GM23338 (cell line): ENCODE results near the gene TMEM94. TPM values are rescaled to one million over a fixed set of nuclear protein-coding genes. Genes with fewer than 3 reads are reported as not detected.
A peak's percentile ranks its signal among the peaks of the same experiment; 100 is the strongest.

Experiments used
- ATAC-seq: fragments of 200-7000 bp; cut with Tn5 transposase; 3 replicates; pipeline ENCODE4 v1.9.1; 2020
- DNase-seq: peaks from one replicate; pipeline ENCODE4 v3.0.0-alpha.2; 2015; ENCODE audit warnings: low spot score
- H2AFZ ChIP-seq: fragments of 200-600 bp; sonication (generic); 2 replicates; pipeline ENCODE4 v1.8.0; 2016; ENCODE audit warnings: antibody characterized with exemption, mild to moderate bottlenecking, moderate library complexity
- H3F3A ChIP-seq: fragments of 200-600 bp; sonication (generic); replicated peaks from 2 replicates; pipeline ENCODE4 v1.8.0; 2017; ENCODE audit warnings: antibody characterized with exemption, mixed run types, low read depth
- H3K27ac ChIP-seq: fragments of 200-600 bp; sonication (generic); 2 replicates; pipeline ENCODE4 v1.6.1; 2016; ENCODE audit warnings: low read depth
- H3K27me3 ChIP-seq: fragments of 200-600 bp; sonication (generic); 2 replicates; pipeline ENCODE4 v1.8.0; 2016; ENCODE audit warnings: mild to moderate bottlenecking, mixed run types, moderate library complexity; ENCODE audit not compliant: insufficient read depth
- H3K36me3 ChIP-seq: fragments of 200-600 bp; sonication (generic); 2 replicates; pipeline ENCODE4 v1.8.0; 2016; ENCODE audit warnings: mild to moderate bottlenecking; ENCODE audit not compliant: insufficient read depth
- H3K4me1 ChIP-seq: fragments of 200-600 bp; sonication (generic); 2 replicates; pipeline ENCODE4 v1.8.0; 2016; ENCODE audit warnings: mild to moderate bottlenecking, moderate library complexity; ENCODE audit not compliant: insufficient read depth
- H3K4me2 ChIP-seq: fragments of 200-600 bp; sonication (generic); 2 replicates; pipeline ENCODE4 v1.7.1; 2017; ENCODE audit warnings: mixed run types
- H3K4me3 ChIP-seq: fragments of 200-600 bp; sonication (generic); 2 replicates; pipeline ENCODE4 v1.6.1; 2016; ENCODE audit warnings: mixed run types
- H3K79me2 ChIP-seq: fragments of 200-600 bp; sonication (generic); replicated peaks from 2 replicates; pipeline ENCODE4 v1.8.0; 2017; ENCODE audit warnings: mild to moderate bottlenecking; ENCODE audit not compliant: insufficient read depth
- H3K9me2 ChIP-seq: fragments of 200-600 bp; sonication (generic); 2 replicates; pipeline ENCODE4 v1.8.0; 2017; ENCODE audit not compliant: insufficient read depth
- H4K20me1 ChIP-seq: fragments of 200-600 bp; sonication (generic); replicated peaks from 2 replicates; pipeline ENCODE4 v1.8.0; 2017; ENCODE audit warnings: mild to moderate bottlenecking; ENCODE audit not compliant: insufficient read depth
- H3K27ac Mint-ChIP-seq: 2 replicates; pipeline ENCODE4 v1.8.0; 2020; ENCODE audit warnings: inconsistent platforms, mild to moderate bottlenecking, moderate library complexity, mixed read lengths
- H3K27me3 Mint-ChIP-seq: 3 replicates; pipeline ENCODE4 v1.8.0; 2022; ENCODE audit warnings: low read depth, mild to moderate bottlenecking, moderate library complexity, mixed read lengths, inconsistent platforms; ENCODE audit not compliant: insufficient read depth, poor library complexity
- H3K36me3 Mint-ChIP-seq: 3 replicates; pipeline ENCODE4 v1.8.0; 2021; ENCODE audit warnings: low read depth, mild to moderate bottlenecking, inconsistent platforms, moderate library complexity, mixed read lengths
- H3K4me1 Mint-ChIP-seq: 3 replicates; pipeline ENCODE4 v1.8.0; 2020; ENCODE audit warnings: mild to moderate bottlenecking, inconsistent platforms, mixed read lengths
- H3K4me3 Mint-ChIP-seq: 3 replicates; pipeline ENCODE4 v1.8.0; 2021; ENCODE audit warnings: moderate library complexity, mild to moderate bottlenecking, inconsistent platforms, mixed read lengths
- H3K9me3 Mint-ChIP-seq: 3 replicates; pipeline ENCODE4 v1.8.0; 2020; ENCODE audit warnings: moderate library complexity, mild to moderate bottlenecking, inconsistent platforms, mixed read lengths
- ETS1 ChIP-seq: IDR thresholded peaks from 2 replicates; pipeline ENCODE4 v1.6.1; 2016; ENCODE audit warnings: antibody characterized with exemption
- EZH2phosphoT487 ChIP-seq: fragments of 200-600 bp; sonication (generic); IDR thresholded peaks from one replicate; pipeline ENCODE4 v1.8.1; 2018; ENCODE audit warnings: antibody characterized with exemption; ENCODE audit not compliant: unreplicated experiment
- REST ChIP-seq: IDR thresholded peaks from one replicate; pipeline ENCODE4 v1.6.1; 2018; ENCODE audit warnings: antibody characterized with exemption; ENCODE audit not compliant: unreplicated experiment
- STAT1 ChIP-seq: IDR thresholded peaks from one replicate; pipeline ENCODE4 v1.6.1; 2016; ENCODE audit warnings: antibody characterized with exemption; ENCODE audit not compliant: unreplicated experiment
- ZNF462 ChIP-seq: fragments of 250-450 bp; sonication (Bioruptor Pico); IDR thresholded peaks from 2 replicates; pipeline ENCODE4 v1.5.0; 2020; ENCODE audit warnings: mild to moderate bottlenecking, moderate library complexity
- polyA plus RNA-seq: library from polyadenylated mRNA; unstranded; fragments of >200 nt; fragmentation: Nextera tagmentation; extraction: Ambion mirVana; gene quantifications from 2 replicates; pipeline ENCODE4 v1.2.1, GENCODE V29; 2016
- total RNA-seq: library from RNA; depleted of rRNA; stranded (reverse); fragments of >200 nt; shearing (Covaris generic); gene quantifications from 2 replicates; pipeline ENCODE4 v1.2.3, GENCODE V29; 2014

The TMEM94 gene
- total and polyA plus RNA-seq, 2 experiments from 2014 or later = 24.0 to 66.0 TPM

GRCh38 chr17:75450270-75450669 is 6.2 kb upstream of the TMEM94 start:
- Histone ChIP-seq H3K4me1 (no peaks in the 10 kb centered on the region), H3K36me3 (no peaks in the 10 kb centered on the region), H3K4me3 (no peak overlapping the region), H2AFZ (peak overlapping the region; percentile 47; the same call in 1 of the 2 replicates), H3K79me2 (no peaks in the 10 kb centered on the region), H3F3A (no peaks in the 10 kb centered on the region), H3K27me3 (no peaks in the 10 kb centered on the region), H4K20me1 (no peaks in the 10 kb centered on the region), H3K27ac (no peak overlapping the region), H3K4me2 (no peak overlapping the region), H3K9me2 (no peaks in the 10 kb centered on the region)
- no peak for DNase-seq
- H3K4me3 Mint-ChIP-seq = no peak overlapping the region
- ATAC-seq = no peak
- TF ChIP-seq ZNF462 (CRISPR knock-in tag) = no peak
- no peak for TF ChIP-seq EZH2phosphoT487
- TF ChIP-seq REST = no peak
- no peak for TF ChIP-seq ETS1
- no peak for TF ChIP-seq STAT1
- H3K9me3 Mint-ChIP-seq = no peaks in the 10 kb centered on the region
- H3K36me3 Mint-ChIP-seq = no peaks in the 10 kb centered on the region
- no peaks in the 10 kb centered on the region; the same call in 2 of the 3 replicates for H3K4me1 Mint-ChIP-seq
- no peak overlapping the region for H3K27ac Mint-ChIP-seq
- H3K27me3 Mint-ChIP-seq = peaks cover 8% of the 10 kb centered on the region
